ENCODE data around the gene SLC8A3.

GRCh38 chr14:70208380-70208779, 19.6 kb upstream of the SLC8A3 start:
- TF ChIP-seq CTCF (IDR thresholded peaks at IDR 0.05; ENCODE audit: insufficient read depth, low read length) (no peak), GABPA (IDR thresholded peaks at IDR 0.05; ENCODE audit: low read depth) (no peak), POLR2AphosphoS5 (IDR thresholded peaks at IDR 0.05; ENCODE audit: low read depth) (no peak)

Data from HL-60 (cell line).